HEK293 (cell line): ENCODE data around the gene SLK.

Experiments
- YY1 ChIP-seq: fragments of 450-650 bp; formaldehyde crosslinking; IDR thresholded peaks from 2 replicates; pipeline ENCODE4 v1.5.1; 2018; ENCODE audit warnings: missing biosample characterization, missing genetic modification characterization
- ZBTB21 ChIP-seq: fragments of 450-650 bp; formaldehyde crosslinking; IDR thresholded peaks from 2 replicates; pipeline ENCODE4 v1.5.1; 2017; ENCODE audit warnings: missing biosample characterization, missing genetic modification characterization
- TF ChIP-seq, protein P1 (sequence below): fragments of 450-650 bp; formaldehyde crosslinking; IDR thresholded peaks from 2 replicates; pipeline ENCODE4 v1.5.1; 2016; ENCODE audit warnings: missing biosample characterization, missing genetic modification characterization
- TF ChIP-seq, protein P2 (sequence below): fragments of 450-650 bp; formaldehyde crosslinking; IDR thresholded peaks from 2 replicates; pipeline ENCODE4 v1.5.1; 2016; ENCODE audit warnings: missing biosample characterization, missing genetic modification characterization

DNA sequence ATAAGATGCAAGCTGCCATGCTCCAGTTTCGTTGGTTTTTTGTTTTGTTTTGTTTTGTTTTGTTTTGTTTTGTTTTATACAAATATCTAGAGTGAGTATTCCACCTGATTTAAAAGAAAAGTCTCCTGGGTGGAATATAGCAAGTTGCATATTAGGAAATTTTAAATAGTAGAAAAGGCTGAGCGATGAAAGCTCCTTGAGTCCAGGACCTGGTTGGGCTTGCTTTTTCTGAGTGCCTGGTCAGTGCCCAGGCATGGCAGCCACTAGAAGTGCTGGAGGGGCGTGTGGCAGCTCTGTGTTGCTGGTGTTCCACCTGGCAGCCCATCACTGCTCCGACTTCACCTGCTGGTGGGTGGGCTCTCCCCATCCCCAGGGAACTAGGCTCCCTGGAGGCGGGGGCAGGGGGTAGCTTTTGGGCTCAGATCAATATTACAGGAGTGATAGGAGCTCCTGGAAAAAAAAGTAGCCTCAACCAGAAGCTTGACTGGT lies 110.8 kb downstream of the SLK start:
- TF ChIP-seq, protein P1, sequence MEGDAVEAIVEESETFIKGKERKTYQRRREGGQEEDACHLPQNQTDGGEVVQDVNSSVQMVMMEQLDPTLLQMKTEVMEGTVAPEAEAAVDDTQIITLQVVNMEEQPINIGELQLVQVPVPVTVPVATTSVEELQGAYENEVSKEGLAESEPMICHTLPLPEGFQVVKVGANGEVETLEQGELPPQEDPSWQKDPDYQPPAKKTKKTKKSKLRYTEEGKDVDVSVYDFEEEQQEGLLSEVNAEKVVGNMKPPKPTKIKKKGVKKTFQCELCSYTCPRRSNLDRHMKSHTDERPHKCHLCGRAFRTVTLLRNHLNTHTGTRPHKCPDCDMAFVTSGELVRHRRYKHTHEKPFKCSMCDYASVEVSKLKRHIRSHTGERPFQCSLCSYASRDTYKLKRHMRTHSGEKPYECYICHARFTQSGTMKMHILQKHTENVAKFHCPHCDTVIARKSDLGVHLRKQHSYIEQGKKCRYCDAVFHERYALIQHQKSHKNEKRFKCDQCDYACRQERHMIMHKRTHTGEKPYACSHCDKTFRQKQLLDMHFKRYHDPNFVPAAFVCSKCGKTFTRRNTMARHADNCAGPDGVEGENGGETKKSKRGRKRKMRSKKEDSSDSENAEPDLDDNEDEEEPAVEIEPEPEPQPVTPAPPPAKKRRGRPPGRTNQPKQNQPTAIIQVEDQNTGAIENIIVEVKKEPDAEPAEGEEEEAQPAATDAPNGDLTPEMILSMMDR (tag by site-specific recombination), result no peak
- TF ChIP-seq ZBTB21 (no peak), YY1 (no peak)
- TF ChIP-seq, protein P2, sequence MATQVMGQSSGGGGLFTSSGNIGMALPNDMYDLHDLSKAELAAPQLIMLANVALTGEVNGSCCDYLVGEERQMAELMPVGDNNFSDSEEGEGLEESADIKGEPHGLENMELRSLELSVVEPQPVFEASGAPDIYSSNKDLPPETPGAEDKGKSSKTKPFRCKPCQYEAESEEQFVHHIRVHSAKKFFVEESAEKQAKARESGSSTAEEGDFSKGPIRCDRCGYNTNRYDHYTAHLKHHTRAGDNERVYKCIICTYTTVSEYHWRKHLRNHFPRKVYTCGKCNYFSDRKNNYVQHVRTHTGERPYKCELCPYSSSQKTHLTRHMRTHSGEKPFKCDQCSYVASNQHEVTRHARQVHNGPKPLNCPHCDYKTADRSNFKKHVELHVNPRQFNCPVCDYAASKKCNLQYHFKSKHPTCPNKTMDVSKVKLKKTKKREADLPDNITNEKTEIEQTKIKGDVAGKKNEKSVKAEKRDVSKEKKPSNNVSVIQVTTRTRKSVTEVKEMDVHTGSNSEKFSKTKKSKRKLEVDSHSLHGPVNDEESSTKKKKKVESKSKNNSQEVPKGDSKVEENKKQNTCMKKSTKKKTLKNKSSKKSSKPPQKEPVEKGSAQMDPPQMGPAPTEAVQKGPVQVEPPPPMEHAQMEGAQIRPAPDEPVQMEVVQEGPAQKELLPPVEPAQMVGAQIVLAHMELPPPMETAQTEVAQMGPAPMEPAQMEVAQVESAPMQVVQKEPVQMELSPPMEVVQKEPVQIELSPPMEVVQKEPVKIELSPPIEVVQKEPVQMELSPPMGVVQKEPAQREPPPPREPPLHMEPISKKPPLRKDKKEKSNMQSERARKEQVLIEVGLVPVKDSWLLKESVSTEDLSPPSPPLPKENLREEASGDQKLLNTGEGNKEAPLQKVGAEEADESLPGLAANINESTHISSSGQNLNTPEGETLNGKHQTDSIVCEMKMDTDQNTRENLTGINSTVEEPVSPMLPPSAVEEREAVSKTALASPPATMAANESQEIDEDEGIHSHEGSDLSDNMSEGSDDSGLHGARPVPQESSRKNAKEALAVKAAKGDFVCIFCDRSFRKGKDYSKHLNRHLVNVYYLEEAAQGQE (tag by site-specific recombination), result no peak
